ENCODE data around the gene ABCB4. TPM values are rescaled to one million over a fixed set of nuclear protein-coding genes. Genes with fewer than 3 reads are reported as not detected.
"Not testable (repeated sequence)": the region's sequence is repeated elsewhere in the genome, so short reads cannot be mapped to it uniquely, and the experiment has no call there.

The ABCB4 gene
- total RNA-seq, 1 donor from 2014 or later, result 30.6 TPM

DNA sequence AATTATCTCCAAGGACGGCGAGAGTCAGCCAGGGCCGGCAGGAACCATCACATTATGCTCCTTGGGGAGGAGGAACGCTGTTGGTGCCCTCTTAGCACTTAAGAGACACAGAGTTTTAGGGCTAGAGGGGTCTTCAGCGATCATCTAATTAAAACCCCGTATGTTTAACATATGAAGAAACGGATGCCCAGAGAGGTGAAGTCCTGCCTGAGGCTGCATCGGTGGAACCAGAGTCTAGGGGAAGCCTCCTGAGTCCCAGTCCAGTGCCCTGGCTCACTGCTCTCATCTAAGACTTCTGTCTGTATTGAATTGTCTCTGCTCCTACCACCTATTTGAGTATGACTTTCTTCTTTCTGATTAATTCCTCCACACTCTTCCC lies 688 bp upstream of the ABCB4 start:
- no peak for DNase-seq (ENCODE audit: low spot score)

DNA sequence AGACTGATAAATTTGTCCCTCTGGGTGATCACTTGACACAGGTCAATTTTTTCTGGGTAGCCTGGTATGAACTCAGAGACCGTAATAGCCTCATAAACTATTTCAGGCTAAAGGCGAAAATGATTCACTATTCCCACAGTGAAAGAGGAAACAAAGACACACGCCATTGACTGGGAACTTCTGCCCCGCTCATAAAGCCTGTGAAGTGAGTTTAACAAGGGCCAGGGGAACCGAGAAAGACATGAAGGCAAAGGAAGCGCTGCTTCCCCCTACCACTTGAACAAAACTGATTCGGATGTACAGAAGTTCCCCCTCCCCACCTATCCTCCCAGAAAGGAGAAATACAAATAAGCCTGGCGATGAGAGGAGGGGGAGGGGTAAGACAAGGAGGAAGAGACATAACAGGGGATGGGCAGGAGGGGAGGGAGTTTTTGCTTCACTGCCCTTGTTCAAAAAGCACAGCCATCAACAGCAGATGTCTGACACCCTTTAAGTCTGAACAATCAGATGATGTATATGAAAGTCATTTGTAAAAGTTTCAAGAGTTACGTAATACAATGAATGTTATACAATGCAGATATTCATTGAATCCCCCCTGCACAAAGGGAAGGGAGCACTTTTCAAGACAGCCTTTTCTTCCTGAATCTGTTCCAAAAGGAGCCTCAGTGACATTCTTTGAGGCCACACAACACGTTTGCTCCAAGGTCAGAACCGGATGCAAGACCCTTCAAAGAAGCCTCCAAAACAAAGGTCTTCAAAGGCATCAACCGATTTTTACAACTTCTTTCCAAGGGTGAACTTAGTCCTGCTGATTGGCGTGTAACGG lies 734 bp downstream of the ABCB4 start:
- peak; percentile 28 for DNase-seq (ENCODE audit: low spot score)

DNA sequence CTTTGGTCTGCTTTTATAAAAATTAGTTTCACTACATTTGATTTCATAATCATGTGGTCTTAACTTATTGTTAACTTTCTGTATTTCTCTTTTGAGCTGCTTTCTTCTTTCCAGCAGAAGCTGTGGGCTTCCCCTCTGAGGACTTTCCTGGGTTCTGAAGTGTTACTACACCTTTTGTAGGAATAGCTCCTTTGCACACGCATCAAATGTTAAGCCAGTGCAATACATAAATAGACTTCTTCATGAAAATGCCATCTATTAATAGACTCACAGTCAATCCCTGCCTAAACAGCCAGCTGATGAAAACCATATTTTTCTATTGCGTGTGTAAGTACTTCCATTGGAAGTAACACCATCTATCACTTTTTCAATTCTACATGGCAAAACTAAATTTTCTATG lies 1.5 kb downstream of the ABCB4 start:
- DNase-seq (ENCODE audit: low spot score), result no peak

DNA sequence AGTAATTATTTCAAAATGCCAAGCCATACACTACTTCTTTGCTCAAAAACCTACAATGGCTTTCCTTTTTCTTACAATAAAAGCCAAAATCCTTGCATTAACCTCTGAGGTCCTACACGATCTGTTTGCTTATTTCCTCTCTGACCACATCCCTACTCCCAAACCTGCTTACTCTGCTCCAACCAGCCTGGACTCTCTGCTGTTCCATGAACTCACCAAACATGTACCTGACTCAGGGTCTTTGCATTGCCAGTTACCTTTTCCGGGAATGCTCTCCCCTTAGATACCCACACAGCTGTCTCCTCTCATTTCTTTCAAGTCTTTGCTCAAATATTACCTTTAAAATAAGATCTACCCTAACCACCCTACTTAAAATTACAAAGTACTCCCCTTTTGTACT lies 2.3 kb downstream of the ABCB4 start:
- DNase-seq (ENCODE audit: low spot score), result no peak

DNA sequence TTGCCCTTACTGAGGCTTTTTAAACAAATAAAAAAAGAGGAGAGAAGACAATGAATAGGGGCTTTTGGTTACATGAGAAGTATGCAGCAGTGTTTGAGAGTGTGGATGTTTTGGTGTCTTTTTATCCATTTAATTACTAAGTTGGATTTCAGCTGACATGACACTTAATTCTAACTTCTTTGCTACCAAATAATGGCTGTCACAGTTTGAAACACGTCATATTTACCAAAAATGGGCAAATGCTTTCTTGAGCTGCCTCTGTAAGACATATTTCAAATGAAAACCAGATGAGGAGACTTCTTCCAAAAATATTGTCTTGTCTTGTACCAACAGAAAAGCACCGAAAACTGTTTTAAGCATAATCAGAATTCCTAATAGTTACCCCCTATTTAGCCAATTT lies 4.0 kb downstream of the ABCB4 start:
- no peak for DNase-seq (ENCODE audit: low spot score)

DNA sequence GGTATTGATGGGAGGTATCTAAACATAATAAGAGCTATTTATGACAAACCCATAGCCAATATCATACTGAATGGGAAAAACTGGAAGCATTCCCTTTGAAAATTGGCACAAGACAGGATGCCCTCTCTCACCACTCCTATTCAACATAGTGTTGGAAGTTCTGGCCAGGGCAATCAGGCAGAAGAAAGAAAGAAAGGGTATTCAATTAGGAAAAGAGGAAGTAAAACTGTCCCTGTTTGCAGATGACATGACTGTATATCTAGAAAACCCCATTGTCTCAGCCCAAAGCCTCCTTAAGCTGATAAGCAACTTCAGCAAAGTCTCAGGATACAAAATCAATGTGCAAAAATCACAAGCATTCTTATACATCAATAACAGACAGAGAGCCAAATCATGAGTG lies 6.3 kb downstream of the ABCB4 start:
- DNase-seq (ENCODE audit: low spot score), result not testable (repeated sequence)

DNA sequence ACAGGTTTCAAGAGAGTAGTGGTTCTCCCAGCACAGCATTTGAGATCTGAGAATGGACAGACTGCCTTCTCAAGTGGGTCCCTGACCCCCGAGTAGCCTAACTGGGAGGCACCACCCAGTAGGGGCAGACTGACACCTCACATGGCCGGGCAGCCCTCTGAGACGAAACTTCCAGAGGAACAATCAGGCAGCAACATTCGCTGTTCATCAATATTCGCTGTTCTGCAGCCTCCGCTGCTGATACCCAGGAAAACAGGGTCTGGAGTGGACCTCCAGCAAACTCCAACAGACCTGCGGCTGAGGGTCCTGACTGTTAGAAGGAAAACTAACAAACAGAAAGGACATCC lies 10.0 kb downstream of the ABCB4 start:
- DNase-seq (ENCODE audit: low spot score), result not testable (repeated sequence)

DNA sequence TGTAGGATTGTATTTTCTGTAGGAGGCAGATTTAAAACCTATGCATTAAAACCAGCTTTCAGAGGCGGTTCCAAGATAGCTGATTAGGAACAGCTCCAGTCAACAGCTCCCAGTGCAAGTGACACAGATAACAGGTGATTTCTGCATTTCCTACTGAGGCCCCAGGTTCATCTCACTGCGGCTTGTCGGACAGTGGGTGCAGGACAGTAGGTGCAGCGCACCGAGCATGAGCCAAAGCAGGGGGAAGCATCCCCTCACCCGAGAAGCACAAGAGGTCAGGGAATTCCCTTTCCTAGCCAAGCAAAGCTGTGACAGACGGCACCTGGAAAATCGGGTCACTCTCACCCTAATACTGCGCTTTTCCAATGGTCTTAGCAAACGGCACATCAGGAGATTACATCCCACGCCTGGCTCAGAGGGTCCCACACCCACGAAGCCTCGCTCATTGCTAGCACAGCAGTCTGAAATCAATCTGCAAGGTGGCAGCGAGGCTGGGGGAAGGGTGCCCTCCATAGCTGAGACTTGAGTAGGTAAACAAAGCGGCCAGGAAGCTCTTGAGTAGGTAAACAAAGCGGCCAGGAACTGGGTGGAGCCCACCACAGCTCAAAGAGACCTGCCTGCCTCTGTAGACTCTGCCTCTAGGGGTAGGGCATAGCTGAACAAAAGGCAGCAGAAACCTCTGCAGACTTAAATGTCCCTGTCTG lies 10.5 kb downstream of the ABCB4 start:
- not testable (repeated sequence) for DNase-seq (ENCODE audit: low spot score)

DNA sequence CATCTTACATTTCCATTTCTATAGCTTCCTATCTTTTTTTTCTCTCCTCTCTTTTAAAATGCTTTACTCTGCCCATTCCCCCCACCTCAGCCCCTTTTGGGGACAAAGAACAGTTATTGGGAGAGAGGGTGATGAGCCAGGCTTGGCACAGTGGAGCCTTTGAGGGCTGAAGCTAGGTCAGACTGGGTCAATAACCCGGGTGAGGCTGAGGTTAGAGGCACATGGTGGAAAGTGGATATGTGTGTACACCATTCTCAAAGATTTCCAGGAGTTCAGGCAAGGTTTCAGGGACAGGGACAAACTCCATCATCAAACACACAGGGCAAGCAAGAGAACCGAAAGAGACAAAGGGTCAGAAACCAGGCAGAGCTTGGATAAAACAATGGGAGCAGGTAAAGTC lies 11.5 kb downstream of the ABCB4 start:
- no peak for DNase-seq (ENCODE audit: low spot score)

DNA sequence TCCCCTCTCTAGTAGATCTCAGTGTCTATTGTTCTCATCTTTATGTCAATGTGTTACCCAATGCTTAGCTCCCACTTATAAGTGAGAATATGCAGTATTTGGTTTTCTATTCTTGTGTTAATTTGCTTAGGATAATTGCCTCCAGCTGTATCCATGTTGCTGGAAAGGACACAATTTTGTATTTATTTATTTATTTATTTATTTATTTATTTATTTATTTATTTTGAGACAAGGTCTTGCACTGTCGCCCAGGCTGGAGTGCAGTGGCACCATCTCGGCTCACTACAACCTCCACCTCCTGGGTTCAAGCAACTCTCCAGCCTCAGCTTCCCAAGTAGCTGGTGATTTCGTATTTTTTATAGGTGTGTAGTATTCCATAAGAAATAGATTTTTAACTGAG lies 15.0 kb downstream of the ABCB4 start:
- not testable (repeated sequence) for DNase-seq (ENCODE audit: low spot score)

DNA sequence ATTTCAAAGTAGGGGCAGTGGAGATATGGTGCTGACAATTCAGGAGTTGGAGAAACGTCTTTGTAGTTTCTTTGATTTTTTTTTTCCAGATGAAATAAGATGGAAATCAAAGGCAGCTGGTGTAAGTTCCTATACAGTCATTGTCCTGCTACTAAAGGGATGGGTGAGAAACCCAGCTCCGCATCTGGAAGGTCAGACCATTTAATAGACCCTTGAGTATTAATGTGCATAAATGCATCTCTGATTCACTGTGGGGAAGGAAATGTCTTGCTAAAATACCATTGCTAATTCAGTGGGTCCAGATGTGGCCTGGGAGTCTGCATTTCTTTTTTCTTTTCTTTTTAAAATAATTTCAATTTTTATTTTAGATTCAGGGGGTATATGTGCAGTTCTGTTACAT lies 15.5 kb downstream of the ABCB4 start:
- DNase-seq (ENCODE audit: low spot score), result no peak

DNA sequence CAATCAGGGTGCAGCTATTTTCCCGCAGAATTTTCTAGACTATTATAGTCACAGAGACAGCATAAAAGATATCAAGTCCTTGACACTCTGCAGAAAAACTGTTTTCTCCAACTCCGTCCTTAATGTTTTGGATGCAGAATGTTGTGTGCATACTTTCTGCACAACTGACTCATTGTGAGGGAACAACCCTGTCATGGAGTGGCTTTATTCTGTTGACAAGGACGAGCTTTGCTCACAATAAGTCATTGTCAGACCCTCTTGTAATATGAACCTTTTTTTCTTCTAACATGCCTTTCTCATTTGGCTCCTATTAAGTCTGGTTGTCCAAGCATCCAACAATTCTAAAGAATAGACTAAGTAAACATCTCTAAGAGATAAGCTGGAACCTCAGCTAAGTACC lies 17.3 kb downstream of the ABCB4 start:
- no peak for DNase-seq (ENCODE audit: low spot score)

DNA sequence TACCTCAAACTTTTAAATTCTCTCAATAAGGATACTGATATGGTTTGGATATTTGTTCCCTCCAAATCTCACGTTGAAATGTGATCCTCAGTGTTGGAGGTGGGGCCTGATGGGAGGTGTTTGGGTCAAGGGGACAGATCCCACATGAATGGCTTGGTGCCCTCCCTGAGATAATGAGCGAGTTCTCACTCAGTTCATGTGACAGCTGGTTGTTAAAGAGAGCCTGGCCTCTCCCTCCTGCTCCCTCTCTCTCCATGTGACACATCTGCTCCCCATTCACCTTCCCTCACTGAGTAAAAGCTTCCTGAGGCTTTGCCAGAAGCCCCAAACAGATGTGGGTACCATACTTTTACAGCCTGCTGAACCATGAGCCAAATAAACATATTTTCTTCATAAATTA lies 19.2 kb downstream of the ABCB4 start:
- DNase-seq (ENCODE audit: low spot score), result no peak

DNA sequence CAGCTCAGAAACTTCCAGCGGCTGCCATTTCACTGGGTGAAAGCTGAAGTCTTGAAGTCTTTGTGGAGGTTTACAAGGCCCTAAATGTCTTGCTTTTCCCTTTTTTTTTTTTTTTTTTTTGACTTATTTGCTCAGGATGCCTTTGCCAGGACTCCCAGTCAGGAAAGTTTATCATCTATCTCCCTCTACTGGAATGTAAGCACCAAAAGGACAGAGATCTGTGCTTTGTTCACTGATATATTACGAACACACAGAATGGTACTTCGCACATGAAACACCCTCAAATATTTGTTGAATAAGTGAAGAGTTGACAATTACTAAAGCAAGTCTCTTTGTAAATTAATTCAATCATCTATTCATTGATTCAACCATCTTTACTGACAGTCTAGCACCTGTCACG lies 23.2 kb downstream of the ABCB4 start:
- DNase-seq (ENCODE audit: low spot score), result no peak

DNA sequence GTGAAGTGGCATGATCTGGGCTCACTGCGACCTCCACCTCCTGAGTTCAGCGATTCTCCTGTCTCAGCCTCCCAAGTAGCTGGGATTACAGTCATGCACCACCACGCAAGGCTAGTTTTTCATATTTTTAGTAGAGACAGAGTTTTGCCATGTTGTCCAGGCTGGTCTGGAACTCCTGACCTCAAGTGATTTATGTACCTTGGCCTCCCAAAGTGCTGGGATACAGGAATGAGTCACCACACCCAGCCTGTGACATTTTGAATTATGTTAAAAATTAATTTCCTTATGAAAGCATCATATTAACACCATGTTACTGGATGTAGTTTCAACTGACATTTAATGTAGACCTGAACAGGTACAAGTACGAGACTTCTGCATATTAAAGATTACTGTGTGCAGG lies 24.3 kb downstream of the ABCB4 start:
- no peak for DNase-seq (ENCODE audit: low spot score)

DNA sequence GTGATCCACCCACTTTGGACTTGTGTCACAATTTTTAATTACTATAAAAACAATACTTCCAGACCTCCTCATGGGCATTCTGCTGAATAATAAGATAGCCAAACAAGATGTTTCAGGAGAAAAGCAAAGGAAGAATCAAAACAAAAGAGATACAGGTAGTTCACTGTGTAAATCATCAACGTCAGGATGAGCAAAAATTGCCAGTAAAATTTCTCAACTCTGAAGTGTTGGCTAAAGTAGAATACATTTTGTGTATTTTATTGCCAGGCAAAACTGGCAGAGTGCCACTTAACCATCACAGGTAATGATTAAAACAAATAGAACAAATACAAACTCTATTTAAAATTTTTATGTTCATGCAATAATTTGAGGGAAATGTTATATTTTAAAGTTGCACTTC lies 24.8 kb downstream of the ABCB4 start:
- DNase-seq (ENCODE audit: low spot score), result no peak

DNA sequence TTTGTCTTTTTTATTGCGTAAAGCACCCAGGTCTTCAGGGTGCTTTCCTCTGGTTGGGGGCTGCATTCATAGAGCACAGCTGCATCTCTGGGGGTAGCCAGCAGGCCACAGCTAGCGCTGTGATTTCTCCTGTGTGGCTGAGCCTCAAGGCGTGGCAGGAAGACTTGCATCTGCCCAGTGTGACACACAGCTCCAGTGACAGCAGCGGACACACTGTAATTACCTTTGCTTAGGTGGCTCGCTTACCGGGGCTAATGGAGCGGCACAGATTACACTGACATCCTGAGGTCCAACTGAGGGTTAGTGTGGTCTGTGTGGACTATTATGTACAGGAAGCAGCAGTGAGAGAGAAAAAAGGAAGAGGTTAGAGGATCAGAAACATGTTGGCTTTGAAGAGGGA lies 27.1 kb downstream of the ABCB4 start:
- DNase-seq (ENCODE audit: low spot score), result no peak

DNA sequence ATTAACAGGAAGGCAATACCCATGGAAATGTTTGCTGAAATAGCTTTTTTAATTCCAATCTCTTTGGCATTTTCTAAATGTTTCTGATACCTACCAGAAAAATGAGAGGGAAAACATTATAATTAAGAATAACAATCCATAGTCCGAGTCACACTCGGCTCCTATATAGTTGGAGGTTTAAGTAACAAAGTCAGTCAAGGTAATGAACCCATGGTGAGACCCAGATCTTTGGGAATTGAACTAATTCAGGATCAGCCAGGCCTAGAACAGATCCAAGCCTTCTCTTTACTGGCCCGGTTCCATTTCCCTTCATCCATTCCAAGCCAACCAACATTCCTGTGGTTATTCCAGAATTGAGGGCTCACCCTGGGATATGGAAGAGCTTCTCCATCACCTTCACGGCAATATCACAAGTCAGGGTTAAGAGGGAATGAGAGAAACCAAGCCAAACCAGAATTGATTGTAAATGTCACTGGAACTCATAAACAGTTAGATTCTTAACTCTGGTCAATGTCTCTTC lies 28.3 kb downstream of the ABCB4 start:
- DNase-seq (ENCODE audit: low spot score), result no peak

DNA sequence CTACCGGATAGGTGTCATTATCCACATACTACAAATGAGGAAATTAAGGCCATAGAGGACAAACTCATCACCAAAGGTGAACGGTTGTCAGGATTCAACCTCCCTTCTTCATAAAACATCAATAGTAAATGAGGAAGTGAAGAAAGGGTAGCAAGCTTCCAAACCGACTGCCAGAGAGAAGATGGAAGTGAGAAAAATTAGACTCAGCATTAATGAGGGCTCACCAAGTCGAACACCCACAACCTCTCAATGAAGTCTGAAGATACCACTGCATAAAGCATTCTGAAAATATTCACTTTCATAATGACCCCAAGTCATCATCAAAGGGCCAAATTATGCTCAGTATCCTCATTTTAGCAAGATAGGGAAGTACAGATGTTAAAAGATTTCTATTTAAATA lies 29.6 kb downstream of the ABCB4 start:
- DNase-seq (ENCODE audit: low spot score), result peak; percentile 3

DNA sequence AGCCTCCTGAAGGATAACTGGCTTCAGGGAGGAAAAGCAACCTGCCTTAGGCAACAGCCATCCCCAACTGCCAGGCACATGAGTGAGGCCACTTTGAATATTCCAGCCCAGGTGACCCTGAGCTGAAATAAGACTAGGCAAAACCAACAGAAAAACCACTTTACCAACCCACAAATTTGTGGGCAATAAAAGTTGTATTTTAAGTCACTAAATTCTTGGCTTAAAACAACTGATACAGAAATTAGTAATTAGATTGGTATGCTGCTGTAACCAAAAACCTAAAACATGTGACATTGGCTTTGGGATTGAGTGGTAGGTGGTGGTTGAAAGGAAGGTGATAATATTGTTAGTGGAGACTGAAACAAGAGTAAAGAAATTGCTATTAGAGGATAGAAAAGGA lies 39.9 kb downstream of the ABCB4 start:
- DNase-seq (ENCODE audit: low spot score), result no peak

DNA sequence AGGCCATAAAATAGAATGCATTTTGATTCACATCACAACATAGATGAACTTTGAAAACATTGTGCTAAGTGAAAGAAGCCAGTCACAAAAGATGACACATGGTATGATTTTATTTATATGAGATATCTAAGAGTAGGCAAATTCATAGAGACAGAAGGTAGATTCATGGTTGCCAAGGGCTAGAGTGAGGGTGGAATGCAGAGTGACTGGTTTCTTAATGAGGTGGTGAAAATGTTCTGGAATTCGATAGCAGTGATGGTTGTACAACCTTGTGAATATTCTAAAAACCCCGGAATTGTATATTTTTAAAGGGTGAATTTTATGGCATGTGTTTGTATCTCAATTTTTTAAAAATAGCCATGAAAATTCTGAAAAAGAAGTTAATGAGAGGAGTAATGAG lies 42.9 kb downstream of the ABCB4 start:
- DNase-seq (ENCODE audit: low spot score), result no peak

DNA sequence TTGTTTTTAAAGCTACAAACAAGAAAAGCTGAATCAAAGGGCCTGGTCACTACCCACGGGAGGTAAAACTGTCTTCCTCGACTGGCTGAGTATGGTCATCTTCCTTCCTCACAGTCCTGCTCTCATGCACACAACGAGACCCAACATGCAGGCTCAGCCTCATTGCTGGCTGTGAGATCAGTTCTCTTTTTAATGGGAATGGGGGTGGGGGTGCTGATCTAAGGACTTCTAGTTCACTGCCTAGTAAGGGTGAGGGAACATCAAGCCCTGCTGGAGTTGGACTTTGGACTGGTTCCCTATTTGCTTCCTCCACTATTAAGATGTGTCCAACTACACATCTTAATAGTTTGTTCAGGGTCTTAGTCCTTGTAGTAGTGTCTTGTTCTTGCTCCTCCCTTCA lies 48.2 kb downstream of the ABCB4 start:
- DNase-seq (ENCODE audit: low spot score), result no peak

DNA sequence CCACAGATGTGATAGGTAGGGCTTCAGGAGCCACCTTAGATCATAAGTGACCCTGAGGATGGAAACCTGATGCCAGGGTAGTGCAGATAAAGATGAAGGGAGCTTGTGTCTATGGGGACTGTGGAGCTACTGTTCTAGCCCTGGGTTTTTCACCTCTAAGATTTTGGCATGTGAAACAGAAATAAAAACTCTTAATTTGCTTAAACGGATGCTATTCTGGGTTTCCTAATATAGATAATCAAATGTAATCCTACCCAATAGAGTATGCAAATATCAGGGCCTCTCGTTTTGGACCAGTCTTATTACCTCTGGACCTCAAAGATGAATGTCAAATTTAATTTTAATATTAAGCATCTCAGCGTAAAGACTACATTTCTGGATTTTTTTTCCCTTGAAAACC lies 49.3 kb downstream of the ABCB4 start:
- no peak for DNase-seq (ENCODE audit: low spot score)

Measured in umbilical cord (tissue), 2 donors.